Measurements from ENCODE around the gene PCNX1. TPM values are rescaled to one million over a fixed set of nuclear protein-coding genes. Genes with fewer than 3 reads are reported as not detected.
A peak's percentile ranks its signal among the peaks of the same experiment; 100 is the strongest.

The PCNX1 gene
- total and polyA plus RNA-seq, 4 experiments from 2014 or later = 10.7 to 128 (median 68.4) TPM

DNA sequence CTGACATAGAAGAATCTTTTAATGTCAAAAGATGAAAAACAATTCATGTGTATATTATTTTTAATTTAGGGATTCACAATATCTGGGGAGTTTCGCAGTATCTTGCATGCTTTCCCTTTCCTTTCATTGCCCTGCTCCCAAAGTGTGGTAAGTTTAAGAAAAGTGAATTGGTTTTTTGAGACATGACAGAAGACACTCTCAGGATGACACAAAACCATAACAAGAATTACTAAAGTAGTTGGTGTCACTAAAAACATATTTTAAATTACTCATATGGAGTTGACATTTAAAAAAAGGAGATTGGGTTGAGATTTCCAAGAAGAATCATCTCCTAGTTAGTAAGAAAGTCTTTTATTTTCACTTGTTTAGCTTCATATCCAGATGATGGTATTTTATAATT lies 5.1 kb upstream of the PCNX1 start:
- no peak overlapping the region for H3K4me3 ChIP-seq (ENCODE audit: low read length in 2 of 2)
- no peaks in the 10 kb centered on the region for H3K27me3 ChIP-seq (ENCODE audit: insufficient read depth, low read length)
- ChIA-PET POLR2A (ENCODE audit: partially characterized antibody) (interaction anchor here (0.7 to 1.5 kb wide), 4 partner anchors 15 to 55 kb away, joined by 3 to 4 read pairs (median 3); no protein-coding TSS in a partner anchor), CTCF (ENCODE audit: partially characterized antibody) (interaction anchor here (0.7 to 2.8 kb wide), 7 partner anchors 15 to 104 kb away, joined by 3 to 15 read pairs (median 5); no protein-coding TSS in a partner anchor)
- Mint-ChIP-seq H3K4me1 (peaks cover 25 to 42% (median 35%) of the 10 kb centered on the region in 4 donors), H3K36me3 (peaks cover 0 to 2% of the 10 kb centered on the region in 2 donors), H3K27me3 (no peaks in the 10 kb centered on the region), H3K27ac (no peak overlapping the region), H3K9me3 (no peaks in the 10 kb centered on the region), H3K4me3 (no peak overlapping the region)
- peaks cover 27% of the 10 kb centered on the region for H3K4me1 ChIP-seq (ENCODE audit: insufficient read depth, low read length)
- no peak overlapping the region for H3K27ac ChIP-seq (ENCODE audit: low read depth, low read length)
- DNase-seq = no peak
- intact Hi-C loops (cut with micrococcal nuclease) = no loop called here
- H3K9me3 ChIP-seq (ENCODE audit: control insufficient read depth in 1 of 2, low read length in 2 of 2) = no peaks in the 10 kb centered on the region
- H3K36me3 ChIP-seq (ENCODE audit: insufficient read depth, low read length) = no peaks in the 10 kb centered on the region

DNA sequence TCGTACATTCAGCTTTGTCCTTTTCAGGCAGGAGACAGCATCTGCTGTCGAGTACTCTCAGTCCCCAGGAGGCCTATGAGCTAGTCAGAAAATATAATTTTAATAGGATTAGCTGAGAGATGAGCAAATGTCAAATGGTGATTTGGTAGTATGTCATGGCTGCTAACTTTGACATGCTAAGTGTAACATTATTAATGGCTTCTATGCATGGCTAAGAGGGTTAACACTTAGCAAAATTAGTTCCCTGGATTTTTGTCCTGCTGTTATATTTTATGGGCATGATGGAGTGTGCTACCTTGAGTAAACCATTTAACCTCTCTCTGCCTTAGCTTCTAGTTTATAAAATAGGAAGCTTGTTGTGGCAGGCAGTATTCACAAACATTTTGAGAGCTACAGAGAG lies 2.9 kb upstream of the PCNX1 start:
- POLR2A ChIA-PET (ENCODE audit: partially characterized antibody) = interaction anchor here (1.0 to 8.3 kb wide), 10 partner anchors 14 to 95 kb away, joined by 3 to 164 read pairs (median 22); partner anchors contain the start of gene MAP3K9
- peak overlapping the region in 4 of 7 donors; percentile 12 to 95 (median 51) for H3K27ac Mint-ChIP-seq
- peaks cover 0 to 2% (median 0%) of the 10 kb centered on the region in 8 donors for H3K9me3 Mint-ChIP-seq
- H3K4me1 ChIP-seq (ENCODE audit: insufficient read depth, low read length) = peaks cover 33% of the 10 kb centered on the region
- intact Hi-C loops (cut with micrococcal nuclease) = no loop called here
- H3K27me3 ChIP-seq (ENCODE audit: insufficient read depth, low read length) = no peaks in the 10 kb centered on the region
- CTCF ChIA-PET (ENCODE audit: partially characterized antibody) = interaction anchor here (0.8 to 4.9 kb wide), 16 partner anchors 9 to 106 kb away, joined by 3 to 219 read pairs (median 42); no protein-coding TSS in a partner anchor
- H3K36me3 ChIP-seq (ENCODE audit: insufficient read depth, low read length) = no peaks in the 10 kb centered on the region
- peak overlapping the region in 1 of 8 donors; percentile 0 for H3K4me3 Mint-ChIP-seq
- no peak overlapping the region for H3K27ac ChIP-seq (ENCODE audit: low read depth, low read length)
- H3K4me3 ChIP-seq (ENCODE audit: low read length in 2 of 2) = no peak overlapping the region
- H3K4me1 Mint-ChIP-seq = peaks cover 21 to 47% (median 38%) of the 10 kb centered on the region in 4 donors
- peaks cover 0 to 8% of the 10 kb centered on the region in 2 donors for H3K36me3 Mint-ChIP-seq
- H3K27me3 Mint-ChIP-seq = no peaks in the 10 kb centered on the region
- no peaks in the 10 kb centered on the region for H3K9me3 ChIP-seq (ENCODE audit: control insufficient read depth in 1 of 2, low read length in 2 of 2)
- DNase-seq = no peak

DNA sequence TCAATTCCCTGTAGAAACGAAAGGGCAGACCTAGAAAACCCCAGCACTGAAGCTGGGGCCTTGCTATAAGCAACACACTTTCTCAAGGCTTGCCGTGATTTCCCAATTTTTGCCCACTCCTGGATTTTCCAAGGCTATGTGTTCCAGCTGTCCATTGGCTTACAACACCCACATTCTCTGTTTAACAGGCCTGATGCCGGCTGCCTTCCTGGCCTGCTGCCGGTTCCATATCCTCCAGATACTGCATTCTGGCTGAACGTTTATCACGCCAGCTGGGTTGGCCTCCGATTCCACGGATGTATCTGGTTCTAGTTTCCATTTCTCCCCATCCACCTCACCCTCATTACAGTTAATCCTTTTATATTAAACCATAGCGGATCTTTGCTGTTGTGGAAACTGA lies 2.0 kb upstream of the PCNX1 start:
- Histone ChIP-seq H3K27me3 (ENCODE audit: insufficient read depth, low read length) (no peaks in the 10 kb centered on the region), H3K9me3 (ENCODE audit: control insufficient read depth in 1 of 2, low read length in 2 of 2) (no peaks in the 10 kb centered on the region), H3K27ac (ENCODE audit: low read depth, low read length) (peak overlapping the region; percentile 22), H3K4me1 (ENCODE audit: insufficient read depth, low read length) (peaks cover 40% of the 10 kb centered on the region), H3K4me3 (ENCODE audit: low read length in 2 of 2) (no peak overlapping the region), H3K36me3 (ENCODE audit: insufficient read depth, low read length) (no peaks in the 10 kb centered on the region)
- Mint-ChIP-seq H3K36me3 (peaks cover 0 to 13% of the 10 kb centered on the region in 2 donors), H3K4me1 (peaks cover 25 to 56% (median 45%) of the 10 kb centered on the region in 4 donors), H3K9me3 (peaks cover 0 to 2% (median 0%) of the 10 kb centered on the region in 8 donors), H3K4me3 (peak overlapping the region in 3 of 8 donors; percentile 22 to 64 (median 54)), H3K27ac (peak overlapping the region; percentile 61 to 95 (median 84)), H3K27me3 (no peaks in the 10 kb centered on the region)
- intact Hi-C loops (cut with micrococcal nuclease) = no loop called here
- DNase-seq = no peak
- CTCF ChIA-PET (ENCODE audit: partially characterized antibody) = interaction anchor here (0.8 to 4.9 kb wide), 21 partner anchors 8 to 105 kb away, joined by 3 to 219 read pairs (median 25); partner anchors contain the start of gene MAP3K9
- POLR2A ChIA-PET (ENCODE audit: partially characterized antibody) = interaction anchor here (1.0 to 8.3 kb wide), 13 partner anchors 15 to 97 kb away, joined by 3 to 164 read pairs (median 5); partner anchors contain the start of gene MAP3K9

DNA sequence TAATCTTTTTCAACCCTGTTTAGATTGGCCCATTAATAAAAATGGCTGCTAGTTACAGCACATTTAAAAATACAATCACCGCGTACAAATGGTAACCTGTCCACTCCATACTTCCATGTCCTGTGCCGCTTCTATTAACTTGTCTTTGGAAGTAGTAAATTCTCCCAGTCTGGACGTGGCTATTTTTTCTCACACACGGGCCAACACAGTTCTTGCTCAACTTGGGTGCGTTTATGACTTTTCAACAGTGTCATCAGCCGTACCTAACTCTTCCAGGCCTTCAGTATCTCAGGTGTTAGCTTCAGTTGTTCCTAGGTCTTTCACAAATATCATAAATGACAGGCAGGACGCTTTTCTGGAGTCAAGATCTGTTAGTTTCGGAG lies 475 bp upstream of the PCNX1 start:
- Histone ChIP-seq H3K4me1 (ENCODE audit: insufficient read depth, low read length) (peaks cover 55% of the 10 kb centered on the region), H3K9me3 (ENCODE audit: control insufficient read depth in 1 of 2, low read length in 2 of 2) (no peaks in the 10 kb centered on the region), H3K27ac (ENCODE audit: low read depth, low read length) (peak overlapping the region; percentile 79), H3K27me3 (ENCODE audit: insufficient read depth, low read length) (no peaks in the 10 kb centered on the region), H3K36me3 (ENCODE audit: insufficient read depth, low read length) (no peaks in the 10 kb centered on the region), H3K4me3 (ENCODE audit: low read length in 2 of 2) (peak overlapping the region; percentile 58 to 65)
- no peak for DNase-seq
- ChIA-PET POLR2A (ENCODE audit: partially characterized antibody) (interaction anchor here (1.0 to 8.3 kb wide), 31 partner anchors 8 to 1141 kb away, joined by 3 to 164 read pairs (median 8); no protein-coding TSS in a partner anchor), CTCF (ENCODE audit: partially characterized antibody) (interaction anchor here (0.9 to 4.9 kb wide), 31 partner anchors 8 to 245 kb away, joined by 3 to 219 read pairs (median 13); partner anchors contain the start of gene MAP3K9)
- Mint-ChIP-seq H3K4me3 (peak overlapping the region; percentile 88 to 99 (median 92)), H3K9me3 (peaks cover 0 to 2% (median 0%) of the 10 kb centered on the region in 8 donors), H3K27ac (peak overlapping the region; percentile 95 to 99 (median 98)), H3K36me3 (peaks cover 0 to 21% of the 10 kb centered on the region in 2 donors), H3K27me3 (no peaks in the 10 kb centered on the region), H3K4me1 (peaks cover 35 to 67% (median 57%) of the 10 kb centered on the region in 4 donors)
- intact Hi-C loops (cut with micrococcal nuclease) = loop anchor here (1.0 to 2.0 kb wide), 7 partner anchors 14 to 105 kb away; no protein-coding TSS in a partner anchor

DNA sequence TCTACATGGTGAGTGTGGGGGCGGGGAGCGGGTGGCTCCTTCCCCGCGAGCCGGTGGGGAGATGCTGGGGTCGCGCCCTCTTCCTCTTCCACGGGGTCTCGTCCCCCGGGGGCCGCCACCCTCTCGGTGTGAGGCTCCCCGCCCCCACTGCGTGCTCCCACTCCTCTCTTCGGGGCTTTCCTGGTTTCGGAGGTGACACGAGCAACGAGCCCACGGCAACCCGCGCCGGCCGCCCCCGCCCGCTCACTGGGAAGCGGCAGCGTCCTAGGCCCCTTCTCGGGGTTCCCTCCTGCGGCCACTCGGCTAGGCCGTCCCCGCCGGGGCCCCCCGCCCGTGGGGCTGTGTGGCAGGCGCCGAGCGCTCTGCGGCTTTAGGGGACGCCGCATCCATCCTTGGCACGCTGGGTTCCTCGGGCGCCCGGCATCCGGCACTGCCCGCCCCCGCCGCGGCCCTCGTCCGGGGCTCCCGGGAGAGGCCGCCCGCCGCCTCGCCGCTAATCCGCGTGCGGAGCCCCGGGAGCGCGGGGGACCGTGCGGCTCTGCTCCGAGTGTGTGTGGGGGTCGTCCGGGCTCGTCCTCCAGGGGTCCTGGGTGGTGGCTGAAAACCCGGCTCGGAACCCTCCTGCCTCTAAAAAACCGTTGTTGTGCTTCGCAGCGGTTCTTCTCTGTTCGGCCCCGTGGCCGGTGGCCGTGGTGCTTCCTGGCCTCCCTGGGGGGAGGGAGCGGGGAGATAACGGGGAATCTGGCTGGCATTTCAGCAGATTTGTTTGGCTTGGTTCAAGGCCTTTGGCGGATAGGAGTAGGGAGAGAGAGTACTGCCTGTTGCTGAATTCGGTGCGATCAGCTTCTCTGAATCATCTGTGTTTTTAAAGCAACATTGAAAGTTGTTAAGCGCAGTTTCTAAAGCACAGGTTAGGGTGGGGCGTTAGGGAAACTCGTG lies 1.0 kb downstream of the PCNX1 start:
- DNase-seq = peak; percentile 37 to 64 (median 55)
- H3K27me3 ChIP-seq (ENCODE audit: insufficient read depth, low read length) = no peaks in the 10 kb centered on the region
- H3K27me3 Mint-ChIP-seq = no peaks in the 10 kb centered on the region
- no peaks in the 10 kb centered on the region for H3K9me3 ChIP-seq (ENCODE audit: control insufficient read depth in 1 of 2, low read length in 2 of 2)
- H3K4me1 ChIP-seq (ENCODE audit: insufficient read depth, low read length) = peaks cover 69% of the 10 kb centered on the region
- peak overlapping the region; percentile 74 to 79 for H3K4me3 ChIP-seq (ENCODE audit: low read length in 2 of 2)
- no peaks in the 10 kb centered on the region for H3K36me3 ChIP-seq (ENCODE audit: insufficient read depth, low read length)
- intact Hi-C loops (cut with micrococcal nuclease) = loop anchor here (1.0 to 2.0 kb wide), 8 partner anchors 12 to 103 kb away; no protein-coding TSS in a partner anchor
- ChIA-PET CTCF (ENCODE audit: partially characterized antibody) (interaction anchor here (0.6 to 4.9 kb wide), 34 partner anchors 11 to 102 kb away, joined by 3 to 219 read pairs (median 12); partner anchors contain the start of gene MAP3K9), POLR2A (ENCODE audit: partially characterized antibody) (interaction anchor here (0.7 to 8.3 kb wide), 37 partner anchors 9 to 254 kb away, joined by 3 to 164 read pairs (median 8); partner anchors contain the start of gene MAP3K9)
- H3K36me3 Mint-ChIP-seq = peaks cover 4 to 24% of the 10 kb centered on the region in 2 donors
- H3K4me1 Mint-ChIP-seq = peaks cover 46 to 82% (median 69%) of the 10 kb centered on the region in 4 donors
- peak overlapping the region; percentile 93 to 99 (median 98) for H3K4me3 Mint-ChIP-seq
- peak overlapping the region; percentile 79 for H3K27ac ChIP-seq (ENCODE audit: low read depth, low read length)
- H3K27ac Mint-ChIP-seq = peak overlapping the region; percentile 89 to 98 (median 97)
- H3K9me3 Mint-ChIP-seq = peaks cover 0 to 2% (median 0%) of the 10 kb centered on the region in 8 donors

DNA sequence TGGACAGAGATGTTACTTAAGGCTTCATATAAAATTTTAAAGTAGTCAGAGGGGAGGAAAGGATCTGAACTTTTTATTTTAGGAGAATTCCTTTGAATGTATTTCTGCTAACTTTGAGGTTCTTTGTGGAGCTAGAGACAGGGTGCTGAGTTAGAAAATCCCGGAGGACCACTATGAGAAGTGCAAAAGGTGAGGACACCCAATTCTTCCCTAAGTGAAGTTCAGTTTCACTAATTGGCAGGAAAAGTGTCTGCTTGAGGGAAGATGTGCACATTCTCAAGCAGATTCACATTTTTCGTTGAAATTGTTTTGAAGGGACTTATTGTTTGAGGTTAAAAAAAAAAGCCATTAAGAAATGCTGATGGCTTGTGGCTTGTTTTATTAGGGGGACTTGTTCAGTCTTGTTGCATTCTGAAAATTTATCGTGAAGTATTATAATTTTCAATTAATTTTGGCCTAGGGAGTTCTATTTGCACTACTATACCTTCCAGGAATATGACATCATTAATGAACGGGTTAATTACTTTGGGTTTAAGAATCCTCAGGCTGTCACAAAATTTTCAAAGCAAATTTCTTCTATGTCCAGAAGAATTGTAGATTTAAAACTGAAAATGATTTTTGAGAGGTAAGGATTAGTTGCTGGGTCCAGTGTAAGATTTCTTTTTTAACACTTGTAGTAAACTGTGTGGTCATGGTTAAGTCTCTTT lies 1.8 kb downstream of the PCNX1 start:
- Histone ChIP-seq H3K4me1 (ENCODE audit: insufficient read depth, low read length) (peaks cover 76% of the 10 kb centered on the region), H3K4me3 (ENCODE audit: low read length in 2 of 2) (peak overlapping the region; percentile 74 to 79), H3K27ac (ENCODE audit: low read depth, low read length) (peak overlapping the region; percentile 79), H3K36me3 (ENCODE audit: insufficient read depth, low read length) (no peaks in the 10 kb centered on the region), H3K9me3 (ENCODE audit: control insufficient read depth in 1 of 2, low read length in 2 of 2) (no peaks in the 10 kb centered on the region), H3K27me3 (ENCODE audit: insufficient read depth, low read length) (no peaks in the 10 kb centered on the region)
- Mint-ChIP-seq H3K36me3 (peaks cover 4 to 24% of the 10 kb centered on the region in 2 donors), H3K27me3 (no peaks in the 10 kb centered on the region), H3K4me3 (peak overlapping the region; percentile 93 to 99 (median 98)), H3K4me1 (peaks cover 45 to 75% (median 64%) of the 10 kb centered on the region in 4 donors), H3K9me3 (peaks cover 0 to 2% (median 0%) of the 10 kb centered on the region in 8 donors), H3K27ac (peak overlapping the region; percentile 89 to 97 (median 96))
- intact Hi-C loops (cut with micrococcal nuclease) = loop anchor here (1.0 kb wide), 1 partner anchor 37 kb away; no protein-coding TSS in a partner anchor
- DNase-seq = no peak
- POLR2A ChIA-PET (ENCODE audit: partially characterized antibody) = interaction anchor here (0.7 to 8.3 kb wide), 14 partner anchors 10 to 91 kb away, joined by 3 to 164 read pairs (median 8); no protein-coding TSS in a partner anchor
- CTCF ChIA-PET (ENCODE audit: partially characterized antibody) = interaction anchor here (0.8 to 4.7 kb wide), 5 partner anchors 15 to 63 kb away, joined by 3 to 41 read pairs (median 4); no protein-coding TSS in a partner anchor

Measured in CD4-positive, alpha-beta memory T cell (primary cell).